DLD1 (cell line): ENCODE results near the gene PPAN.

Source experiments
- in situ Hi-C: cut with HindIII; loops from 2 replicates; pipeline ENCODE4 v1.10.0; 2017; ENCODE audit warnings: low sequenced_read_pairs

PPAN gene

DNA sequence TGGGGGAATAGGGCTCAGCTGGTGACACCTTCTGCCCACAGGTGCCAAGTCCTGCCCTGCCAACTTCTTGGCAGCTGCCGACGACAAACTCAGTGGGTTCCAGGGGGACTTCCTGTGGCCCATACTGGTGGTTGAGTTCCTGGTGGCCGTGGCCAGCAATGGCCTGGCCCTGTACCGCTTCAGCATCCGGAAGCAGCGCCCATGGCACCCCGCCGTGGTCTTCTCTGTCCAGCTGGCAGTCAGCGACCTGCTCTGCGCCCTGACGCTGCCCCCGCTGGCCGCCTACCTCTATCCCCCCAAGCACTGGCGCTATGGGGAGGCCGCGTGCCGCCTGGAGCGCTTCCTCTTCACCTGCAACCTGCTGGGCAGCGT lies 7.4 kb downstream of the PPAN start:
- in situ Hi-C loops: no loop called here

DNA sequence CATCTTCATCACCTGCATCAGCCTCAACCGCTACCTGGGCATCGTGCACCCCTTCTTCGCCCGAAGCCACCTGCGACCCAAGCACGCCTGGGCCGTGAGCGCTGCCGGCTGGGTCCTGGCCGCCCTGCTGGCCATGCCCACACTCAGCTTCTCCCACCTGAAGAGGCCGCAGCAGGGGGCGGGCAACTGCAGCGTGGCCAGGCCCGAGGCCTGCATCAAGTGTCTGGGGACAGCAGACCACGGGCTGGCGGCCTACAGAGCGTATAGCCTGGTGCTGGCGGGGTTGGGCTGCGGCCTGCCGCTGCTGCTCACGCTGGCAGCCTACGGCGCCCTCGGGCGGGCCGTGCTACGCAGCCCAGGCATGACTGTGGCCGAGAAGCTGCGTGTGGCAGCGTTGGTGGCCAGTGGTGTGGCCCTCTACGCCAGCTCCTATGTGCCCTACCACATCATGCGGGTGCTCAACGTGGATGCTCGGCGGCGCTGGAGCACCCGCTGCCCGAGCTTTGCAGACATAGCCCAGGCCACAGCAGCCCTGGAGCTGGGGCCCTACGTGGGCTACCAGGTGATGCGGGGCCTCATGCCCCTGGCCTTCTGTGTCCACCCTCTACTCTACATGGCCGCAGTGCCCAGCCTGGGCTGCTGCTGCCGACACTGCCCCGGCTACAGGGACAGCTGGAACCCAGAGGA lies 7.9 kb downstream of the PPAN start:
- in situ Hi-C loops: no loop called here

DNA sequence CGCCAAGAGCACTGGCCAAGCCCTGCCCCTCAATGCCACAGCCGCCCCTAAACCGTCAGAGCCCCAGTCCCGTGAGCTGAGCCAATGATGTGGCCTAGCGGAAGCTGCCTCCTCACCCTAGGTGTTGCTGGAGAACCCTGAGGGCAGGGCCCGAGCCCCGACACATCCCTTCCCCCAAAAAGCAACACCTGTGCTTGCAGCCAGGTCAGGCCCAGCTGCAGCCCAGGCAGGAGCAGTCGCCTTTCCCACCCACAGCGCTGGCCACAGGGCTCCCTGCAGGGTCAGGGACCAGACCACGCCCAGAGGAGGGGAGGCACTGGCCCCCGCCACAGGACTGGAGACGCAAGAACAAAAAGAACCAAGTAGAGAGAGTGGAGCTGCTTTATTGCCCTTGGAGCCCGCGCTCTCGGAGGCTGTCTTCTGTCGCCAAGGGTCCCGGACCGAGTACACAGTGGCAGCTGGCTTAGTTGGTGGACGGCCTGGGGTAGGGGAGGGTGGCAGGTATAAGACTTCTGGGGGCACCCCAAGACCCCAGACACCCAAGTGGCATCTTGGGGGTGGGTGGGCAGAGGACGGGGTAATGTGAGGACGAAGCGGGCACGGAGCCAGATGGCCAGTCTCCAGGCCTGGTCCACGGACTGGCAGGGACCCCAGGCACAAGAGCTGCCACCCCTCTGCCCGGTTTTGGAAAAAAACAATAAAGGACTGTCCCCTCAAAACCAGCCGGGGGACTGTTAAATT lies 8.7 kb downstream of the PPAN start:
- in situ Hi-C loops: no loop called here

DNA sequence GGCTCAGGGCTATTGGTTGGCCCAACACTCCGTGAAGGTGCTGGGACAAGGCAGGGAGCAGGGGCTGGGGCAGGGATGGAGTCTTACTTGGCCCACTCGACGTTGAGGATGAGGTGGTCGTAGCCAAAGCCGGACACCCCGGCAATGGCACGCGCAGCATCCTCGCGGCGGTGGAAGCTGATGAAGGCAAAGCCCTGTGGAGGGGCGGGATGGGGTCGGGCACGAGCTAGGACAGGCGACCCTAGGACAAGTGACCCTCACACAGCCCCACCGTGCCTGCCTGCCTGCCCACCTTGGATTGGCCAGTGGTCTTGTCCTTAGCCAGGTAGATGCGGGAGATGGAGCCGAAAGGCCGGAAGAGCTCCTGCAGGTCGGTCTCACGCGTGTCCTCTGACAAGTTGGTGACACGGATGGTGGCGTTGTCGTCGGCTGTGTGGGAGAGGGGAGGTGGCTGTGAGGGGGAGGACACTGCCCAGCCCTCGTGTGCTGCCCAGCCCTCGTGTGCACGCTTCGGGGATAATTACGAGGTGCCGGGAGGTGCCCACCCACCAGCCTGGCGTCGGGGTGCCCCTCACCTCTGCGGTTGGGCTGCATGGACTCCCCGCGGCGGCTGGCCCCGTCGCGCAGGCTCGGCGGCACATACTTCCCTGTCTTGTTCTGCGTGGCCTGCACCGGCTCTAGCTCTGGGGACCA lies 9.4 kb downstream of the PPAN start:
- in situ Hi-C loops: no loop called here

DNA sequence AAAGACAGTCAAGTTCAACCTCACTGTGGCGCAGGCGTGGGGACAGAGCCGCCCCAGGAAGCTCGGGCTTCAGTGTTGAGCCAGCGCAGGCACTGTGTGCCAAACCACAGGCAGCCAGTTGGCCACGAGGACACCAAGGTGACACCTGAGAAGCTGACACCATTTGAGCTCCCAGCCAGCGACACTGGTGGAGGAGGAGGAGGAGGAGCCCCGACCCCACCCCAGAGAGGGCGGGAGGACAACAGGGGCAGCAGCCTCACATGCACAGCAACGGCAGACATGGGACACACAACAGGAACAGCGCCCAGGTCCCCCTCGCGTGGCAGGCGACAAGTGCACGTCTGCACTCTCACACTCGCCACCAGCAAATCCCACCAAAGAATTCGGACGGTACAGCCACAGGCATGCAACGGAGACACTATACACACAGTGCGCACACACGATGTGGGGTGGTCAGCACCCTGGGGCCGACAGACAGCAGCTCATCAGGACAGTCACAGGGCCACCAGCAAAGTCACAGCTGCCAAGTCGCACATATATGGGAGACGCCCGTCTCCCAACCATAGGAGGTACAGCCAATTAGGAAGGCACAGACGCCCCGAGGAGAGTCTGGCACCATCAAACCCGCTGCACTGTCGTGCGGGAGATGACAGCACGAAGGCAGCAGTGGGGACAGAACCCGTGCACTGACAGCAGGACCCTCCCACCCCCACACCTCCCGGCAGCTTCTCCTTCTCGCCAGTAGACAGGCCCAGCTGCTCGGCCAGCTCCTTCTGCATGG lies 10.1 kb downstream of the PPAN start:
- in situ Hi-C loops: no loop called here

DNA sequence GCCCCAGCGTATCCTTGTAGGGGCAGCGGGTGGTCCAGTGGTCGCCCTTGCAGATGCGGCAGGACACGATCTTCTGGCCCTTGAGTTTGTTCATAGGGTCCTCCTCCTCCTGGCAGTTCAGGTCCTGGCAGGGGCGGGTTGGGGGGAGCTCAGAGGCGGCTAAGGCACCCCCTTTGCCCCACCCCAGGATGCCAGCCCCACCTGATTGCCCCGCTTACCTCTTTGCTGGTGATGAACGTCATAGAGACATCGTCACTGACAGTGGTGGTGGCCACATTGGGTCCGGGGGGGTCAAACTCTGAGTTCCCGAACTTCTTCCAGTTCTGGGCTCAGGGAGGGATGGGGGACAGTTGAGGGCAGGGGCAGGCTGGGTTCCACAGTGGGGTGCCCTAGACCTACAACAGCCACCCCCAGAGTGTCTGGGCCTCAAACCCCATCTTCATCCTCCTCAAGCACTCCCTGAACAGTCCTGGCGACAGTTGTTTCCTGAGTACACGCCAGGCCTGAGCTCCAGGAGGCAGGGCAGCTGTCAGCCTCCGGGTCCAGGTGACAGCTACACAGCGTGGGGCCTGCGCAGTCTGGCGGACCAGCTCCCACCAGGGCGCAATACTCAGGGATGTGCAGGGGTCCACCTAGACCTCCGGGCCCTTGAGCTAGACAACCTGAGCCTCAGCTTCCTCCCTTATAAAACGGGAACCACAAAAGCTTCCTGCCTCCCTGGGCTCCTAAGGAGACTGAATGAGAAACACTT lies 10.9 kb downstream of the PPAN start:
- in situ Hi-C loops: no loop called here

DNA sequence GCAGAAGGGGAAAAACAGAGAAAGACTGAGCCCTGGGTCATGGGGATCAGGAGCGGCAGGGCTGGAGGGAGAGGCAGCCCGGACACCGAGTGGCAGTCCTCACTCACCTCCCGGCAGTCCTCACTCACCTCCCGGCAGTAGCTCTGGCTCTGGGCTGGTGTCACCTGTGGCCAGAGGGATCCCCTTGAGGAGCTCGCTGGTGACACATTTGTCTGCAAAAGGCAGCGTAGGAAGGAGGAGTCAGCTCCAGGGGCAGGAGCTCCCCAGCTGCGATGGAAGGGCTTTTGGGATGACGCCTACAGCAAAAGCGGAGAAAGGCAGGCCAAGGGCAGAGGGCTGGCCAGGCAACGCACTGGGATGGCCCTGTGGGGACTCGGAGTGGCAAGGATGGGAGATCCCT lies 12.8 kb downstream of the PPAN start:
- in situ Hi-C loops: no loop called here

DNA sequence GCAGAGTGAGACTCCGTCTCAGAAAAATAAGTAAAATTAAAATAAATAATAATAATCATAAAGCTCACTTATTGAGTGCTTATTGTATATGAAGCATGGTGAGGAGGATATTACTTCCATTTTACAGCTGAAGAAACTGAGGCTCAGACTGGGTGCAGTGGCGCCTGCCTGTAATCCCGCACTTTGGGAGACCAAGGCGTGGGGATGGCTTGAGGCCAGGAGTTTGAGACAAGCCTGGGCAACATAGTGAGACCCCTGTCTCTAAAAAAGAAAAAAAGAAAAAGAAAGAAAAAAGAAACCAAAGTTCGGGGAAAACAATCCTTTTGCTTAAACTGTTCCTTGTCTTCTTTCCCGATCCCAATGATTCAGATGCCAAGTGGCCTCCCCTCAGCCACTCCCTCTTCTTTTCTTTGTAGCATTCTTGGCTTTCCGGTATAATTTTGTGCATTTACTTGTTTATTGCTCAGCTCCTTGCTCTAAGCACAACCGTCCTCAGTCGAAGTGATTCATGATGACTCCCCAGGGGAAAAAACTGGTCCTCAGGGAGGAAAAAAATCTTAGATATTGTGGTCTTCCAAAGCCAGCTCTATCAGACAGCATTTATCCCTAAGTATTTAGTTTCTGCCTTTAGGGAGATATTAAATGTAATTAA lies 14.5 kb downstream of the PPAN start:
- in situ Hi-C loops: no loop called here

DNA sequence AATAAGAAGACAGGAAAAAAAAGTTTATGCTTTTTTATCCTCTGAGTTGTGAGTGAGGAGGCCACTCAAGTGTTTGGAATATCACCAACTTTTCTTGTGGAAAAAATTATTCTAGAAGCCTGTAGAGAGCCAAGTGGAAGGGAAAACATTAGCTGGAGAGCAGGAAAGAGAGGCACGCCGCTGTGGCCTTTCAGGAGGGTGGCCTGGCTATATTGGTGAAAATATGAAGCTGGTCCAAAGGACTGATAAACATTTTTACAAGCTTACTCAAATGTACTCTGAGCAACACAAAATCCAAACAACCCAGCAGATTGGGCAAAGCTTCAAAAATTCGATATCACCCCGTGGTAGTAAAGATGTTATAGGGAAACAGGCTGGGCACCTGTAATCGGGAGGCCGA lies 15.9 kb downstream of the PPAN start:
- in situ Hi-C loops: no loop called here

DNA sequence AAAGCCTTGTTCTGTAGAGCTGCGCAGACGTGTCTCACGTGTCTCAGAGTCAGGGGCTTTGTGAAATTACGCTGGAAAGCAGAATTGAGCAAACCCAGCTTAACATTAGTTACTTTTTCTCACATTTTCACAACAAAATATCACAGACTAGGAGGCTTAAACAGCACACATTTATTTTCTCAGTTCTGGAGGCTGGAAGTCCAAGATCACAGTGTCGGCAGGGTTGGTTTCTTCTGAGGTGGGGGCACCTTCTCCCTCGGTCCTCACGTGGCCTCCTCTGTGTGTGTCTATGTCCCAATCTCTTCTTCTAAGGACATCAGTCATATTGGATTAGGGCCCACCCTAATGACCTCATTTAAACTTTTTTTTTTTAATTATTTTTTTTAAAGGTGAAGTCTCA lies 18.3 kb downstream of the PPAN start:
- in situ Hi-C loops: no loop called here

DNA sequence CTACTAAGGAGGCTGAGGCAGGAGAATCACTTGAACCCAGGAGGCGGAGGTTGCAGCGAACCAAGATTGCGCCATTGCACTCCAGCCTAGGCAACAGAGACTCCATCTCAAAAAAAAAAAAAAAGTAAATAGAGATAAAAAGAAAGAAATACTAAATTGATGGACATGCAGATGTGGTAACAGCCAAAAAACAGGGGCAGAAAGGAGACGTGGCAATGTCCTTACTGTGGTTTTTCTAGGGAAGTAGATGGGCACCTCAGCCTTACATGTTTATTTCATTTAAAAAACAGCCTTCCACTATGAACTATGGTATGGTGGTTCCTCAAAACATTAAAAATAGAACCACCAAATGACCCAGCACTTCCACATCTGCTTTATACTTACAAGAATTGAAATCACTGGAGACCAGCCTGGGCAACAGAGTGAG lies 20.1 kb downstream of the PPAN start:
- in situ Hi-C loops: no loop called here

DNA sequence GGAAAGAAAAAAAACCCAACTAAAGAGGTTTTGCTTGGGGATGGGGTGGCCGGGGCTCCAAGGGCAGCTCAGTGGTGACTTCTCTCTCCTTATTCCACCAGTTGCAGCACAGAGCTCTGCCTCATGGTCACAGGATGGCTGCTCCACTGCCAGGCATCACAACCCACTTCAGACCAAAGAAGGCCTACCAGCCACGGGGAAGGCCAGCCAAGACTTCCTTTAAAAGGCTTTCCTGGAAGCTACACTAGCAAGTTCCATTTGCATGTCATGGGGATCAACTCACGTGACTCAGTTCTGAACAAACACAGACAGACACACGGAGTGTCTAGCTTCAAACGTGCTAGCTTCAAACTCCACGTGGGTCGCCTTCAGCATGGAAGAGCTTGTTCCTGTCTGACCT lies 26.7 kb downstream of the PPAN start:
- in situ Hi-C loops: no loop called here

DNA sequence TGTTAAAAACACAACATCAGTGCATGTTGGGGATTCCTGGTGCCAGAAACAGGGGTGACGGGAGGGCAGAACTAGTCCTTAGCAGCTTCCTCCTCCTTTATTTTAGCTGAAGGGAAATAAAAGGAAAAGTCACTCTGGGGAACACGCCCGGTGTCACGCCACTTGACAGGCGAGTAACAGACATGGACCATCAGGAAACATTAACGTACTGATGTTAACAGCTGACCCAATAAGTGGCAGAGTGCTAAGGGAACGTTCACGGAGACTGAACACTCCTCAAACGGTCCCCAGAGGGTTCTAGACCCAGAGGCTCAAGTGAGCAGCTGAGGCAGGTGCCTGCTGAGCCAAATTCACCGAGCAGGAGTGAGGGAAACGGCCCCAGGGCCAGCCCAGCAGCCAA lies 27.4 kb downstream of the PPAN start:
- in situ Hi-C loops: no loop called here

DNA sequence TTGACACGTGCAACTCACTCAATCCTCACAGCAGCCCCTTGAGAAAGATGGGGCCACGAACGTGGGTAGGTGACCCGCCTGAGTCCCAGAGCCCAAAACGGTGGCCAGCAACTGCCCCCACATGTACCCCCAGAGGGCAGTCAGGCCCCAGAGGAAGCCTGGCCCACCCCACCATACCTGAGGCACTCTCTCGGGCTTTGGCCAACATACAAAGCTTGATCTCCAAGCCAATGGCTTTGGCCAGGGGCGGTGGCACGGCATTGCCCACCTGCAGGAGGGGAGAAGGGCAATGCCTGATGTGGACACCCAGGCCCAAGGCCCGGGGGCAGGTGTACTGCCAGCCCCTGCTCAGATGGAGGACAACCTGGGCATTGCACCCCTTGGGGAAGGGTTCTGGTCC lies 27.9 kb downstream of the PPAN start:
- in situ Hi-C loops: no loop called here

DNA sequence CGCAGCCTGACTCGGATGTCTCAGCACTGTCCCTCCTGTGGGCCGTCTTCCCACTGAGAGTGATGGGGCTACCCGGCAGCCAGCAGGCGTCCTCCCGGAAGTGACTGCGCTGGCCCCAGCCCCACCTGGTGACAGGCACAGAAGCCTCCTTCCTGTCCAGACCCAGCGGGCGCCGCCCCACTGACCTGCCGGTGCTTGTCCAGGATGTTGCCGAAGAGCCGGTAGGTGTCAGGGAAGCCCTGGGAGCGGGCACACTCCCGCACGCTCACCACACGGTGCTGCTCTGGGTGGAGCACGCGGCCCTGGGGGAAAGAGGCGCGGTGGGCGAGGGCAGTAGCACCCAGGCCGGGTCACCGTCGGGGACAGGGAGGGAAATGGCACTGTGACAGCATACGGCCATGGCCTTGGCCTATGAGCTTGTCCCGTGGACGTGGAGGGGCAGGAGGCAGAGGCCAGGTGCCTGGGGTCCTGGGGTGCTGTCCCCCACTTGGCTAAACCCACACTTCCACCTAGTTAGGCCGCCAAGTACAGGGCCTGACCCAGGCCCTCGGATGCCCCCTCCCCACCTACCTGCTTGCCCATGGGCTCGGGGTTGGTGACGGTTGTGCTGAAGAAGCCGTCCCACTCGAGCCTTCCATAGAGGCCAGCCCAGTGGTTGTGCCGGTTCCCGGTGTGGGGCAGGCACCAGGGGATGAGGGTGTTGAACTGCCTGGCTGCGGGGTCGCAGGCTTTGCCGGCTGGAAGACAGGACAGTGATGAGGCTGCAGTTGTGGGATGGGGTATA lies 29.6 kb downstream of the PPAN start:
- in situ Hi-C loops: no loop called here

DNA sequence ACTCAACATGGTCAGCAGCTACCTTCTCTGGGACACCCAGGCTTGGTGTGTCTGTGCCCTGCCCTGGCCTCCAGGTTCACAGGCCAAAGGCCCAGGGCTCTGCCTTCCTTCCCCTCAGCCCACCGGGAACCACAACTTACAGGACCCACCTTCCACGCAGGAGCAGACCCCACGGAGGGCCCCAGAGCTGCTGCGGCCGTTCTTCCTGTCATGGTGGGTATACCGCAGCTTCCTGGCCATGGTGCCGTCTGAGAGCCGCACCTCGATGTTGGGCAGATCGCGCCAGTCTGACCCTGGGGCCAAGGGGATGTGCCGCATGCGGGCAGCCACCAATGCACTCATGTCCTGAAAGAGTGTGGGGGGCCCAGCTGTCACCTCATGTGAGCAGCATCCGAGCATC lies 30.8 kb downstream of the PPAN start:
- in situ Hi-C loops: no loop called here

DNA sequence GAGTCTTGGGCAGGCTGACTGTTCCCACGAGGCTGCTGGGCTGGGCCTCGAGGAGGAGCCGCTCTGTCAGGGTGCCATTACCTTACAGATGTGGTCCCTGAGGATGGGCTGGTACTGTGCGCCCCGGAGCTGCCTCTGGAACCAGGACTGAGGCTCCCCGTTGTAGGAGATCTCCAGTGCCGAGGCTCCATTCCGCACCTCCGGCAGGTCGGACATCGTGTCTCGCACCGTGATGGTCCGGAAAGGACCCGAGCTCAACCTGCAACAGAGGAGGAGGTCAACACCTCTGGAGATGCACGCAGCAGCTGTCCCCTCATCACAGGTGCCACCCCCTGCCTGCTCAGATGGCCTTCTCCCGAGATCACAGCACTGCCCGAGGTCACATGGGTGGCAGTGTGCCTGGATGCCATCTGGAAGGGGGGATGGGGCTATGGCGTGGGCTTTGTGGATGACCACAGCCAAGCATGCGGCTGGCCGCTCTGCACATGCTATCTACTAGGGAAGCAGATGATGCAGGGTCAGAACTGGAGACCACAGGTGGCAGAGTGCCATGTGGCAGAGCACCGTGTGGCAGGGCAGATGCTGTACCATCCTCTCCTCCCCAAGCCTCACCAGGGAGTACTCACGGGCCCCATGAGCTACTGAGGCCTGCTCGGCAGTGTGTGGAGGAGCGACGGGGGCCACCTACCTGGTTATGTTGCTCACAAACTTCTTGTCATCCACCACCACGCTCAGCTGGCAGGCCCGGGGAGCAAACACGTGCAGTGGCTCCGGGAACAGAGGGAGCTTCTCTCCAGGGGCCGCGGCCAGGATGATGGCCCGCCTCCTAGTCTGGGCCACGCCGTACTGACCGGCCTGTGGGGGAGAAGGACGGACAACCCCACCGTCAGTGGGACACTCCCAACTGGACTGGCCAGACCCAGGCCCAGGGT lies 31.9 kb downstream of the PPAN start:
- in situ Hi-C loops: no loop called here
